BE2C (cell line): ENCODE results near the gene EXOSC5.
A peak's percentile ranks its signal among the peaks of the same experiment; 100 is the strongest.

Experiments used
- DNase-seq: peaks from one replicate; pipeline ENCODE4 v3.0.0-alpha.2; 2020
- H3K27me3 ChIP-seq: fragments of 250-450 bp; sonication (Bioruptor Pico); 2 replicates; pipeline ENCODE4 v1.5.1; 2020; ENCODE audit warnings: mild to moderate bottlenecking
- H3K36me3 ChIP-seq: fragments of 250-450 bp; sonication (Bioruptor Pico); 2 replicates; pipeline ENCODE4 v1.5.1; 2020; ENCODE audit warnings: mild to moderate bottlenecking
- H3K4me1 ChIP-seq: fragments of 250-450 bp; sonication (Bioruptor Pico); 2 replicates; pipeline ENCODE4 v1.5.1; 2020
- H3K4me3 ChIP-seq: 2 replicates; pipeline ENCODE4 v1.5.1; 2011; ENCODE audit warnings: low read depth, low read length
- H3K9me3 ChIP-seq: fragments of 250-450 bp; sonication (Bioruptor Pico); 2 replicates; pipeline ENCODE4 v1.5.1; 2020
- CTCF ChIP-seq: IDR thresholded peaks from 2 replicates; pipeline ENCODE4 v1.5.1; 2012; ENCODE audit warnings: mild to moderate bottlenecking, low read depth, low read length

EXOSC5 gene

GRCh38 chr19:41414461-41414860, 17.3 kb upstream of the EXOSC5 start:
- Histone ChIP-seq H3K9me3 (no peaks in the 10 kb centered on the region), H3K4me1 (peaks cover 12% of the 10 kb centered on the region), H3K4me3 (no peak overlapping the region), H3K27me3 (no peaks in the 10 kb centered on the region), H3K36me3 (peaks cover 46% of the 10 kb centered on the region)
- TF ChIP-seq CTCF = no peak
- DNase-seq = no peak

GRCh38 chr19:41413947-41414346, 16.8 kb upstream of the EXOSC5 start:
- H3K4me3 ChIP-seq = no peak overlapping the region
- no peaks in the 10 kb centered on the region for H3K27me3 ChIP-seq
- peaks cover 12% of the 10 kb centered on the region for H3K4me1 ChIP-seq
- no peak for TF ChIP-seq CTCF
- DNase-seq = no peak
- H3K9me3 ChIP-seq = no peaks in the 10 kb centered on the region
- peaks cover 41% of the 10 kb centered on the region for H3K36me3 ChIP-seq

GRCh38 chr19:41412953-41413352, 15.8 kb upstream of the EXOSC5 start:
- no peak for DNase-seq
- Histone ChIP-seq H3K36me3 (peaks cover 39% of the 10 kb centered on the region), H3K4me1 (peaks cover 12% of the 10 kb centered on the region), H3K4me3 (no peak overlapping the region), H3K9me3 (no peaks in the 10 kb centered on the region), H3K27me3 (no peaks in the 10 kb centered on the region)
- TF ChIP-seq CTCF = no peak

GRCh38 chr19:41411968-41412265, 14.8 kb upstream of the EXOSC5 start:
- no peak overlapping the region for H3K4me3 ChIP-seq
- peaks cover 36% of the 10 kb centered on the region for H3K36me3 ChIP-seq
- H3K9me3 ChIP-seq = no peaks in the 10 kb centered on the region
- peaks cover 12% of the 10 kb centered on the region for H3K4me1 ChIP-seq
- TF ChIP-seq CTCF = no peak
- no peaks in the 10 kb centered on the region for H3K27me3 ChIP-seq
- DNase-seq = peak; percentile 41

- peaks cover 12% of the 10 kb centered on the region for H3K4me1 ChIP-seq
Measured at GRCh38 chr19:41411100-41411967, 14.2 kb upstream of the EXOSC5 start.

More at GRCh38 chr19:41411100-41411967, 14.2 kb upstream of the EXOSC5 start:
- TF ChIP-seq CTCF = no peak
- no peak overlapping the region for H3K4me3 ChIP-seq
- no peaks in the 10 kb centered on the region for H3K27me3 ChIP-seq
- no peaks in the 10 kb centered on the region for H3K9me3 ChIP-seq
- no peak for DNase-seq
- peaks cover 34% of the 10 kb centered on the region for H3K36me3 ChIP-seq
